ENCODE measurements around the gene AHSG.

DNA sequence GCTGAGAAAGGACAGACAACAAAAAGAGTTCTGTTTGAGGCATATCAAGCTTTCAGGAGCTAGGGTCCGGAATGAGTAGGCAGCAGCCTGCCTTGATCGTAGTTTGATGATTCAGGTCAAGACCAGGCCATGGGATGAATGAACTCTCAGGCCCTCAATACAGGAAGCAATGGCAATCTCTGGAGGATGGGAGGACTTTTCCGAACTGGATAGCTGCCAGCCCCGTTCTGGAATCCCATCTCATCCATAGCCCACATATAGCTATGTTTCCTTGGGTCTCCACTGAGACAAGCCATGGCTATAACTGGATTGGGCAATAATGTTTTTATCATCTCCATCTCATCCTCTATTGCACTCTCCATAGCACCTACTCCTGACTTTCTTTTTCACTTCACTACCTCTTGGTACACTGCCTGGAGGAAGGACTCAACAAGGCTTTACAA is 12.8 kb downstream of the AHSG start:
- TF ChIP-seq EZH2 (IDR thresholded peaks at IDR 0.05; ENCODE audit: low read length) (no peak), CTCF (optimal IDR thresholded peaks at IDR 0.05 in 1 of 3, IDR thresholded peaks at IDR 0.05 in 1 of 3, conservative IDR thresholded peaks at IDR 0.05 in 1 of 3; ENCODE audit: extremely low read depth in 1 of 3, insufficient read depth in 2 of 3, low read length in 3 of 3) (no peak)

Measured in keratinocyte (primary cell).